Stimulated activated CD8-positive, alpha-beta memory T cell treated with anti-CD3 and anti-CD28 coated beads, Interleukin-12 subunit alpha, Interleukin-12 subunit beta, amount 100 ng/mL, for 1 hour (primary cell): ENCODE measurements around the gene ZNF768.

Experiments used
- DNase-seq: peaks from one replicate; pipeline ENCODE4 v3.0.0-alpha.2; 2020; ENCODE audit warnings: low read depth

ZNF768 gene

DNA sequence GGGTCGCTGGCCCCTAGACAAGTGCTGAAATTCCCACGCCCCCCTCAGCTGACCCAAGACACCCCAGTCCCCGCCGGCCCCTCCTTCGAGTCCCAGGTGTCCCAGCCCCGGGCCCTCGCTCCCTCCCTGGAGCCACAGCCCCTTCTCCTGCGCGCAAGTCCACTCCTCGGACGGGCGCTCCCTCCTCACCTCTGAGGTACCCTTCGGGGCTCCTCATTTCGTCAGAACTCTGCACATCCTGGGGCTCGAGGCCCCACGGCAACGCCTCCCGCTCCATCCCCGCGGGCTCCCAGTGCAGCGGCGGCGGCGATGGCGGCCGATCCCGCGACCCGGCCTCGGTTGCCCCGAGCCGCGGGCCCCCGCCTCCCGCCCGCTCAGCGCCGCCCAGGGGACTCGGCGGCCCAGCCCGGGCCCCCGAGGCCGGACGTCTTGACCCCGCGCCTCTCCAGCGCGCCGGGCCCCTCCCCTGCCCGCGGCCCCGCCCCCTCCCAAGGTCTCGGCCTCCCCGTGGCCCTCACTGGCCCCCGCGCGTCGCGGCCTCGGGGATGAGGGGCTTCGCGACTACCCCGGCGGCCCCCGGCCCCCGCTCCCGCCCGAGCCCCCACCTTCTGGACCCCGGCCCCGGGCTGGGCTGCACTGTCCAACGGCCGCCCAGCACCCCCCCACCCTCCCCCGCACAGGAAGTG, at the start of gene ZNF768:
Gene ZNF768, minus strand, starts transcription at position 430 of the 686 bp plus-strand sequence. Its CDS starts 153 bp downstream, at position 277.
- no peak for DNase-seq

DNA sequence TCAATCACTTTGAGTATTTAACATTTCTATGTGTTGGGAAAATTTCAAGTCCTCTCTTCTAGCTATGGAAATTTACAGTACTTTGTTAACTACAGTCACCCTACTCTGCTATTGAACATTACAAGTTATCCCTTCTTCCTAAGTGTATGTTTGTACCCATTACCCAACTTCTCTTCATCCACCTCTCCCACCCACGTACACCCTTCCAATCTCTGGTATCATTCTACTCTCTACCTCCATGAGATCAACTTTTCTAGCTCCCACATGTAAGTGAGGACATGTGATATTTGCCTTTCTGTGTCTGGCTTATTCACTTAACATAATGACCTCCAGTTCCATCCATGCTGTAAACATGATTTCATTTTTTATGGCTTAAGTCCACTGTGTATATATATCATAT, 48.3 kb upstream of the ZNF768 start:
- no peak for DNase-seq

GRCh38 chr16:30571445-30572322, 45.3 kb upstream of the ZNF768 start, which contains the start of gene ZNF688:
TSS of gene ZNF688 (minus strand) at chr16:30571714. CDS start at chr16:30571629, 85 bp downstream.
- DNase-seq = peak; percentile 93

GRCh38 chr16:30570636-30571444, 44.5 kb upstream of the ZNF768 start:
- DNase-seq = no peak

DNA sequence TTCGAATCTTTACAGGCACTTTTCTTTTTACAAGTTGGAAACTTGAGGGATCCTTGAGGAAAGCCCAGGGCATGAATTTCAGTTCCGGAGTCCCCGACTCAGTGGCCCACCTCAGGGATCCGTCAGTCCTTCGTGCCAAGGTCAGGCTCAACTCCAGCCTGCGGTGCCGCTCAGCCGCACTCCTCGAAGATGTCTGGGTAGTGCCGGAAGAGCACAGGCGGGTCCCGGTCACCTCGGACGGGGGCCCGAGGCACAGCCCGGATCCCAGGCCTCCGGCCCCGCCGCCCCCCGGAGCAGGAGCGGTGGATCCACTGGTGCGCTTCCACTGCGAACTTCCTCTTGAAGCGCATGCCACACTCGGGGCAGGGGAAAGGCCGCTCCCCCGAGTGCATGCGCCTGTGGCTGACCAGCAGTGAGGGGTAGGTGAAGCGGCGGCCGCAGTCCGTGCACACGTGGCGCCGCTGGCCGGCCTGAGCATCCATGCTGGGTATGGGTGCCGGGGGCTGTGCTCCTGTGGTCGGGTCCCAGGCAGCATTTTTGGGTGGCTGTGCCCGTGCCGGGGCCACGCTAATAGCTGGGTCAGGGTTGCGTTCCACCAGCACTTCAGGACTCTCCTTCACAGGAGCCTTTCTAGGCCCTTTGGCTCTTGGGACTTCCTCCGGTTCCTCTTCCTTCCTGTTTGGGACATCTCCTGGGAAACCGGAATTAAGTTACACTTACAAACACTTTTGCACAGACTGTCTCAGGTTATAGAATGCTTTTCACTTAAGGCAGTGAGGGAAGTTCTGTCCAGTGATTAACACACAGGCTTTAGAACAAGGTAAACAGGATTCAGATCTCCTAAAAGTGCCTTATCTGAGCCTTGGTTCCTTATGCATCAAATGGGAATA, 43.6 kb upstream of the ZNF768 start:
- no peak for DNase-seq

DNA sequence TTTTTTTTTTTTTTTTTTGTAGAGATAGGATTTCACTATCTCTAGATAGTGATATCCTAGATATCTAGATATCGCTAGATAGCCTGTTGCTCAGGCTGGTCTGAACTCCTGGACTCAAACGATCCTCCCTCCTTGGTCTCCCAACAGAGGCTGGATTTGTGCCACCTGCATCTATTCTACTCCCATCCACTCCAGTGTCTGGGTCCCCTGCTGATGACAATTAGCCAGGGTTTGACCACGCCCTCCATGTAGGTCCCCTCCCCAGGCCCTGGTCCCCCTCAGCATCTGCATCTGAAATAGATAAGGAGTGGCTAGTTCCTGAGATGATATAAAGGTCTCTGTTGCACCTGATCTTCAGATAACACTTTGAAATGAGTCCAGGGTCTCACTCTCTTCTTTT, 42.9 kb upstream of the ZNF768 start:
- DNase-seq = no peak

- DNase-seq = no peak
These were observed 41.7 kb upstream of the ZNF768 start for GRCh38 chr16:30567991-30568638.

DNA sequence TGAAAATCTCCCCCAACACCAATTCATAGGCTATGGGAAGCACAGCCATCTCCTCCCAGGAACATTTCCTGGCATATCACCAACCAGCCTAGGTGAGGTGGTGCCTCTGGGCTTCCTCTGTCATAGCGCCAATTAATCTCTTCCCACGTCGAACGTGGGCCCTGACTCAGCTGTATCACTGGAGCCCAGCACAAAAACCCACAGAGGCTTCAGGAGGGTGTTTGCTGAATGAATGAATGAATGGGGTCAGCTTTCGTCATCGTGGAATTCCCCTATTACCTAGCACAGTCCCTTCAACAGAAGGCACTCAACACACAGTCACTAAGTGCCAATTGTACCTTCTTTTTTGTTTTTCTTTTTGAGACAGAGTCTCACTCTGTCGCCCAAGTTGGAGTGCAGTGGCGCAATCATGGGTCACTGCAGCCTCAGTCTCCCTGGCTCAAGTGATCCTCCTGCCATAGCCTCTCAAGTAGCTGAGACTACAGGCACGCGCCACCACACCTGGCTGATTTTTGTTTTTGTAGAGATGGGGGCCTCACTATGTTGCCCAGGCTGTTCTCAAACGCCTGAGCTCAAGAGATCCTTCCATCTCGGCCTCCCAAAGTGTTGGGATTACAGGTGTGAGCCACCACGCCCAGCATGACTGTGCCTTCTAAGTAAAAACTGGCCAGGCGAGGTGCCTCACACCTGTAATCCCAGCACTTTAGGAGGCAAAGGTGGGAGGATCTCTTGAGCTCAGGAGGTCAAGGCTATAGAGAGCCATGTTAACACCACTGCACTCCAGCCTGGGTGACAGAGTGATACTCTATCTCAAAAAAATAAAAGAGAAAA, 41.0 kb upstream of the ZNF768 start:
- no peak for DNase-seq

DNA sequence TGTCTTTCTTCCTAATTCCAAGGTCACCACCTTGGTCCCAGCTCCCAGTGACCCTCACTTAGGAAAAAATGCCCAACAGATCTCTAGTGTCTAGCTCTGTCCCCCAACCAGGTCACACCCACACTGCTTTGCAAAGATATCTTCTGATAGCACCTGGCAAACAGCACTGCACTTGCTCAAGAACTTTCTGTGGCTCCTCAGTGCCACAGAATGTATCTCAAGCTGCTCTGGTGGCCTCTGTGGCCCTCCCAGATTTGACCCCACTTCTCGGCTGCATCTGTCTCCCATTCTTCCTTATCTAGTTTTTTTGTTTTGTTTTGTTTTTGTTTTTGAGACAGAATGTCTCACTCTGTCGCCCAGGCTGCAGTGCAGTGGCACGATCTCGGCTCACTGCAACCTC, 40.2 kb upstream of the ZNF768 start:
- DNase-seq = no peak

- no peak for DNase-seq
These were observed 39.6 kb upstream of the ZNF768 start for GRCh38 chr16:30565984-30566383.

DNA sequence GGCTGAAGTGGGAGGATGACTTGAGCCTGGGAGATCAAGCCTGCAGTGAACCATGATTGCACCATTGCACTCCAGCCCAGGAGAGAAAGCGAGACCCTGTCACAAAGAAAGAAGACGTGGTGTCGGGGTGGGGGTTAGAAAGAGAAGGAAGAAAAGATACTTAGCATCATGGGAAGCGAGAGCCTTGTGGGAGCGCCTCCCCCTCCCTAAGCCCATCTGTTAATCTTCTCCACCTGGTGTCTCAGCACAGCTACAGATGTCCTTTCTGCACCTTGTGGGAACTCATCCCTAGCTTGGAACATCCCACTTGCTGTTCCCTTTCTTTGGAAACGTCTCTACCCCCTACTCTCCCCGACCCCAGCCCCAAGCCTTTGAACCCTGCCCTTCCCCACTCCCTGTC, 39.2 kb upstream of the ZNF768 start:
- no peak for DNase-seq

GRCh38 chr16:30562021-30562420, 35.7 kb upstream of the ZNF768 start:
- no peak for DNase-seq

DNA sequence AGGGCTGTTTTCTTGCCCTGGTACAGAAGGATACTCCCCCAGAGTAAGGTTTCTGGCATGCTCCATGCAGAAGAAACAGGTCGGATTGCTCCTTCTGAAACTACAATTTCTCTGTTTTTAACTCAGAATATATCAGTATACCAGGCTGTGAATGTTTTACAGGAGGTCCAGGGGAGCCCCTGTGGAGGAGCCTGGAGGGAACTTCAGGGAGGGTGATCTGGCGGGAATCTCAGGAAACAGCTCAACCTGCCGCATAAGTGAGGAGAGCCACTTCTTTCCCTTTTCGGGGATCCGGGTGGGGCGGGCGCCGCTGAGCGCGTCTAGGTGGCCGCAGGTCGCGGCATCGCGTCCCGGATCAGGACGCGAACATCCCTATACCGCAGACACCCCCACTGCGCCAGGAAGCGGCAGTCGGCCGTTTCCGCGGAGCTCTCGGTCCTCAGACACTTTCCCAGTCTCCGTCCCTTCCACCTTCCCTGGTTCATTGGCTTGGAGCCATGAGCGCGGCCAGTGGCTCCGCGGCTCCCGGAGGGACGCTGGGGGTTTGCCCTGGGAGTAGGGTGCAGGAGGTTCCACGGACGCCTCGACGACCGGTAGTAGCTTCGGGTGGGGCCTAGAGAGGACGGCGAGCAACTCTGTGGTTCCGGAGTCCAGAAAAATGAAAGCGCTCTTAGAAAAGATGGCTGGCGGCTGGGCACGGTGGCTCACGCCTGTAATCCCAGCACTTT, 34.9 kb upstream of the ZNF768 start:
- DNase-seq = no peak

DNA sequence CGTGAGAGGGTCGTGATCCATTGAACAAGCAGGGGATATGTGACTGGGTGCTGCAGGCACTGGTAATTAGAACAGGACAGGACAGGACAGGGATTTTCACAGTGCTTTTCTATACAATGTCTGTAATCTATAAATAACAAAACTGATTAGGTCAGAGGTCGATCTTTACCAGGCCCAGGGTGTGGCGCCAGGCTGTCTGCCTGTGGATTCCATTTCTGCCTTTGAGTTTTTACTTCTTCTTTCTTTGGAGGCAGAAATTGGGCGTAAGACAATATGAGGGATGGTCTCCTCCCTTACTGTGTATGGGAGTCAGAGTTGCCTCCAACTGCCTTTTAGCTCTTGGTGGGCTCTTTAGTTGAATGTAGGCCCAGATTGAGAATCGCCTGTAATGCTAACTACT, 33.3 kb upstream of the ZNF768 start:
- DNase-seq = no peak

DNA sequence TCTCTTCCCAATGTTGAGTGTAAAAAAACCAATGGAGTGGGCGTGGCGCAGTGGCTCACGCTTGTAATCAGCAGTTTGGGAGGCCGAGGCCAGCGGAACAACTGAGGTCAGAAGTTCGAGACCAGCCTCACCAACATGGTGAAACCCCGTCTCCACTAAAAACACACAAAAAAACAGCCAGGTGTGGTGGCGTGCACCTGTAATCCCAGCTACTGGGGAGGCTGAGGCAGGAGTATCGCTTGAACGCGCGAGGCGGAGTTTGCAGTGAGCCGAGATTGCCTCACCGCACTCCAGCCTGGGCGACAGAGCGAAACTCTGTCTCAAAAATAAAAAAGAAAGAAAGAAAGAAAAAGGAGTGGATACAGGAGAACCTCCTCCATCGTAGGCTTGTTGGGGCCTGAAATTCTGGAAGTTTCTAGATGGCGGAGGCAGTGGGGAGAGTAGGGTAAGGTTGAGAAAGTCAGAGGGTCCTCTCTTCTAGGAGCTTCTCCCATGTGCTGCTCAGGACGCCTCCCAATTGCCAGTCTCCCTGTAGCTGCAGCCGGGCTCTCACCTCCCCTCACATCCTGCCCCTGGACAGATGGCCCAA, 32.5 kb upstream of the ZNF768 start:
- no peak for DNase-seq

DNA sequence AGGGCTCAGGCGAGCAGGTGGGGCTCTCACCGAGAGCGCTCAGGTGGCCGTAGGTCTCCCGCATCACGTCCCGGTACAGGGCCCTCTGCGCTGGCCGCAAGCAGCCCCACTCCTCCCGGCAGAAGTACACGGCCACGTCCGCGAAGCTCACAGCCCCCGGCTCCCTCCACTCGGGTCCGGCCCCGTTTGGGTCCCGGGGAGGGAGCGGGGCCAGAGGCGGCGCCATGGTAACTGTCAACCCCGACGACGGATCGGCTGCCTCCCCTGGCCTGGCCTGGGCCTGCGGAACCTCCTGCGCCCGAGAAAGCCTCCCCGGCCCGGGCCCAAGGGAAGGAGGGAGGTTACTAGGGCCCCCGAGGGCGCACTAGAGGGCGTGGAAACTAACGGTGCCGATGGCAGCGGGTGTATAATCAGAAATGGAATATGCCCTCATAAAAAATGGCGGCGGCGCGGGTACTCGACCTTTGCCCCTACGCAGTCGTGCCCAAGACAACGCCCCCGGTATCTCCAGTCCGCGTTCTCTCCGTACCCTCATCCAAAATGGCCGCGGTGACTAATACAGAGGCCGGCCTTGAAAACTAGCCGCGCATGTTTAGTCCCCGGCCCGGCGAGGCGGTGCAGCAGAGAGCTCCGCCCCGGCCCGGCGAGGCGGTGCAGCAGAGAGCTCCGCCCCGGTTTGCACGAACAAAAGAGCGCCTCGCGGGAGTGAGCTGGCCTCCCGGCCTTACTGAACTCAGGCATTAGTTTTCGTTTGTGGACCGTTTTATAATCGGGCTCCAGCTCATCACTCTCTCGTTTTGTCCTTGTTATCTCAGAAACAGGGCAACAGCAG, 31.8 kb upstream of the ZNF768 start, which contains the start of gene ZNF764:
Gene ZNF764, minus strand, starts transcription at position 418 of the 832 bp plus-strand sequence. Its CDS starts 192 bp downstream, at position 226.
- DNase-seq = peak; percentile 95

GRCh38 chr16:30557707-30557956, 31.3 kb upstream of the ZNF768 start:
- DNase-seq = no peak

GRCh38 chr16:30556125-30556473, 29.7 kb upstream of the ZNF768 start:
- no peak for DNase-seq
